OCI-LY7 (cell line): Measurements from ENCODE around the gene BRIP1. TPM values are rescaled to one million over a fixed set of nuclear protein-coding genes. Genes with fewer than 3 reads are reported as not detected.

Experiments used
- BruUV-seq: library from RNA; stranded (reverse); fragments of 400-500 nt; replicated peaks from 2 replicates; lab custom pipeline; 2021; lab: Mats Ljungman, UMichigan
- CTCF ChIA-PET: fragments of 300-600 bp; sonication (Branson Sonifier 250); formaldehyde crosslinking; loops from one replicate; lab custom pipeline; 2022; ENCODE audit warnings: antibody characterized with exemption; ENCODE audit not compliant: unreplicated experiment; lab: Charles Lee
- POLR2A ChIA-PET: fragments of 300-600 bp; sonication (Branson Sonifier 250); formaldehyde crosslinking; loops from one replicate; lab custom pipeline; 2022; ENCODE audit warnings: antibody characterized with exemption; lab: Charles Lee
- DNase-seq: peaks from one replicate; pipeline ENCODE4 v3.0.0-alpha.2; 2015; ENCODE audit warnings: low spot score
- H2AFZ ChIP-seq: fragments of 200-600 bp; sonication (generic), shearing (Covaris generic); 2 replicates; pipeline ENCODE4 v1.6.1; 2014; ENCODE audit warnings: mild to moderate bottlenecking, antibody characterized with exemption, low read length, moderate library complexity
- H3K27ac ChIP-seq: fragments of 200-600 bp; sonication (generic); 2 replicates; pipeline ENCODE4 v1.5.1; 2014; ENCODE audit warnings: mixed run types, low read depth, mild to moderate bottlenecking, moderate library complexity, low read length, inconsistent platforms; ENCODE audit not compliant: poor library complexity, severe bottlenecking
- H3K36me3 ChIP-seq: fragments of 200-600 bp; sonication (generic); 2 replicates; pipeline ENCODE4 v1.6.1; 2014; ENCODE audit warnings: mild to moderate bottlenecking, antibody characterized with exemption, low read length, moderate library complexity, mixed read lengths; ENCODE audit not compliant: insufficient read depth
- H3K4me1 ChIP-seq: fragments of 200-600 bp; sonication (generic); 2 replicates; pipeline ENCODE4 v1.5.1; 2014; ENCODE audit warnings: mild to moderate bottlenecking, low read length; ENCODE audit not compliant: insufficient read depth, poor library complexity, severe bottlenecking
- H3K4me2 ChIP-seq: fragments of 200-600 bp; sonication (generic); 2 replicates; pipeline ENCODE4 v1.6.1; 2014; ENCODE audit warnings: mild to moderate bottlenecking, low read length
- H3K4me3 ChIP-seq: fragments of 200-600 bp; sonication (generic); 2 replicates; pipeline ENCODE4 v1.5.1; 2014; ENCODE audit warnings: mild to moderate bottlenecking, low read depth, low read length; ENCODE audit not compliant: poor library complexity, severe bottlenecking
- H3K79me2 ChIP-seq: fragments of 200-600 bp; sonication (generic); 2 replicates; pipeline ENCODE4 v1.6.1; 2016; ENCODE audit warnings: low read depth, mild to moderate bottlenecking, low read length, moderate library complexity, mixed read lengths; ENCODE audit not compliant: insufficient read depth
- H3K9me2 ChIP-seq: fragments of 200-600 bp; sonication (generic); 2 replicates; pipeline ENCODE4 v1.6.1; 2016; ENCODE audit warnings: mild to moderate bottlenecking, low read length, mixed read lengths; ENCODE audit not compliant: insufficient read depth
- H3K9me3 ChIP-seq: fragments of 200-600 bp; sonication (generic); 2 replicates; pipeline ENCODE4 v1.6.1; 2014; ENCODE audit warnings: mild to moderate bottlenecking, mixed run types, low read length, mixed read lengths
- H4K20me1 ChIP-seq: fragments of 200-600 bp; sonication (generic); 2 replicates; pipeline ENCODE4 v1.6.1; 2014; ENCODE audit warnings: mild to moderate bottlenecking, antibody characterized with exemption, low read length, moderate library complexity, mixed read lengths; ENCODE audit not compliant: insufficient read depth
- CTCF ChIP-seq: fragments of 200-600 bp; sonication (generic); conservative IDR thresholded peaks from 2 replicates; pipeline ENCODE4 v1.5.1; 2014; ENCODE audit warnings: mild to moderate bottlenecking, antibody characterized with exemption, low read length, moderate library complexity, mixed read lengths
- EZH2phosphoT487 ChIP-seq: fragments of 200-600 bp; sonication (generic); IDR thresholded peaks from 2 replicates; pipeline ENCODE4 v1.6.1; 2018; ENCODE audit warnings: low read depth, borderline replicate concordance, mild to moderate bottlenecking, mixed run types, antibody characterized with exemption, low read length, moderate library complexity, mixed read lengths
- intact Hi-C: fragments of 100-400 bp; cut with micrococcal nuclease; formaldehyde crosslinking; loops from one replicate; pipeline ENCODE4 v1.10.0; 2022; ENCODE audit not compliant: unreplicated experiment
- total RNA-seq, 2 experiments: library from RNA; depleted of rRNA in 1 of 2; stranded (reverse); fragments of >200 nt in 1 of 2; shearing (Covaris generic) in 1 of 2; gene quantifications; 2 replicates each; pipeline ENCODE4 v1.2.3, GENCODE V29; 2014 to 2022

BRIP1 gene
- total RNA-seq, 2 experiments from 2014 or later, result 32.5 to 33.8 TPM

DNA sequence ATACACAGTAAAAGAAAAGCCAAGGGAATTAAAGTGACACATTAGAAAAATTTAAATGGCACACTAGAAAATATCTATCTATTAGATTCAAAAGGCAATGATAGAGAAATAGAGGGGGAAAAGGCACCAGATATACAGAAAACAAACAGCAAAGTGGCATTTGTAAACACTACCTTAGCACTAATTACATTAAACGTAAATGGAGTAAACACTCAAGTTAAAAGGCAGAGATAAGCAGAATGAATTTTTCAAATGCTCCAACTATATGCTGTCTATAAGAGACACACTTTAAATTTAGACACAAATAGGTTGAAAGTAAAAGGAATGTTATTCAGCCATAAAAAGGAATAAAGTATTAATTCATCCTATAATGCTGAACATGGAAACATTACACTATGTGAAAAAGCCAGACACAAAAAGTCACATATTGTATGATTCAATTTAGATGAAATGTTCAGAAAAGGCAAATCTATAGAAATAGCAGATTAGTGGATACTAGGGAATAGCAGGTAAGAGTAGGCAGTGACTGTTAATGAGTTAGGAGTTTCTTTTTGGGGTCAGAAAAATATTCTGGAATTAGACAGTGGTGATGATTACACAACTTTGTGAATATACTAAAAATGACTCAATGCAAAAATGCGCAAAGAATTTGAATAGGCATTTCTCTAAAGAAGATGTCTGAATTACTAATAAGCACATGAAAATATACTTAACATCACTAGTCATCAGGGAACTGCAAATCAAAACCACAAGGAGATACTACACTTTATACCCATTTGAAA is 92.4 kb downstream of the BRIP1 start:
- ChIA-PET CTCF (no interaction called here), POLR2A (no interaction called here)
- Histone ChIP-seq H3K4me1 (no peaks in the 10 kb centered on the region), H2AFZ (no peak overlapping the region), H4K20me1 (no peaks in the 10 kb centered on the region), H3K9me2 (no peaks in the 10 kb centered on the region), H3K9me3 (peaks cover 23% of the 10 kb centered on the region), H3K36me3 (peaks cover 89% of the 10 kb centered on the region), H3K4me3 (no peak overlapping the region), H3K27ac (no peak overlapping the region), H3K79me2 (no peaks in the 10 kb centered on the region), H3K4me2 (no peak overlapping the region)
- intact Hi-C loops, result no loop called here
- DNase-seq, result no peak
- no TSS peak for BruUV-seq
- TF ChIP-seq CTCF (no peak), EZH2phosphoT487 (no peak)

- TF ChIP-seq CTCF (no peak), EZH2phosphoT487 (no peak)
- Histone ChIP-seq H2AFZ (no peak overlapping the region), H4K20me1 (no peaks in the 10 kb centered on the region), H3K9me3 (peaks cover 23% of the 10 kb centered on the region), H3K79me2 (no peaks in the 10 kb centered on the region), H3K27ac (no peak overlapping the region), H3K9me2 (no peaks in the 10 kb centered on the region), H3K4me3 (no peak overlapping the region), H3K4me1 (no peaks in the 10 kb centered on the region), H3K36me3 (peaks cover 83% of the 10 kb centered on the region), H3K4me2 (no peak overlapping the region)
- ChIA-PET CTCF (no interaction called here), POLR2A (no interaction called here)
- DNase-seq, result no peak
- no TSS peak for BruUV-seq
- intact Hi-C loops, result no loop called here
These were observed 93.3 kb downstream of the BRIP1 start for GRCh38 chr17:61770043-61770442.

DNA sequence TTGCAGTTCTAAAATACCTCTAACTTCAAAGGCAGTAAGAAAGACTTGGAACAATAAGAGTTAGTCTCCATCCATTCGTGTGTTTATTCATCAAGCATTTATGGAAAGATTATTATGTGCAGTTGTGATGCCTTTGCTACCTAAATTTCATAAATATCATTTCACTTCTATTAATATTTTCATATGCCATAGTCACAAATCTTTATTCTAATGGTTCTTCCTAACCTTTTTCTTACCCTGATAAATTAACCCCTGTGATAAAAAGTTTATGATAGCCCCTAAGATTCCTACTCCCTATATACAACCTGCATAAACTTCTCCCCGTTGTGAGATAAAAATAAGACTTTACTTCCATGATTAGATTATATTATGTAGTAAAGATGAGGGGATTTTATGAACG is 94.9 kb downstream of the BRIP1 start:
- POLR2A ChIA-PET, result no interaction called here
- no peak overlapping the region for H3K4me2 ChIP-seq

More for the DNA sequence above, 94.9 kb downstream of the BRIP1 start:
- H3K36me3 ChIP-seq, result peaks cover 86% of the 10 kb centered on the region
- no peak overlapping the region for H3K4me3 ChIP-seq
- DNase-seq, result no peak
- H4K20me1 ChIP-seq, result no peaks in the 10 kb centered on the region
- H3K27ac ChIP-seq, result no peak overlapping the region
- no peaks in the 10 kb centered on the region for H3K4me1 ChIP-seq
- H3K79me2 ChIP-seq, result no peaks in the 10 kb centered on the region
- H3K9me3 ChIP-seq, result peaks cover 23% of the 10 kb centered on the region
- TF ChIP-seq EZH2phosphoT487, result no peak
- no peak for TF ChIP-seq CTCF
- intact Hi-C loops, result no loop called here
- CTCF ChIA-PET, result no interaction called here
- no peak overlapping the region for H2AFZ ChIP-seq
- BruUV-seq, result no TSS peak
- no peaks in the 10 kb centered on the region for H3K9me2 ChIP-seq
